HG03025 (cell line): ENCODE data around the gene CD9.
"Not testable (repeated sequence)": the region's sequence is repeated elsewhere in the genome, so short reads cannot be mapped to it uniquely, and the experiment has no call there.

ENCODE experiments used
- ATAC-seq: cut with Tn5 transposase; IDR thresholded peaks from one replicate; pipeline ENCODE4 v1.9.1; 2021; ENCODE audit warnings: mild to moderate bottlenecking, moderate library complexity; ENCODE audit not compliant: unreplicated experiment, low FRiP score

Gene CD9, protein sequence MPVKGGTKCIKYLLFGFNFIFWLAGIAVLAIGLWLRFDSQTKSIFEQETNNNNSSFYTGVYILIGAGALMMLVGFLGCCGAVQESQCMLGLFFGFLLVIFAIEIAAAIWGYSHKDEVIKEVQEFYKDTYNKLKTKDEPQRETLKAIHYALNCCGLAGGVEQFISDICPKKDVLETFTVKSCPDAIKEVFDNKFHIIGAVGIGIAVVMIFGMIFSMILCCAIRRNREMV

DNA sequence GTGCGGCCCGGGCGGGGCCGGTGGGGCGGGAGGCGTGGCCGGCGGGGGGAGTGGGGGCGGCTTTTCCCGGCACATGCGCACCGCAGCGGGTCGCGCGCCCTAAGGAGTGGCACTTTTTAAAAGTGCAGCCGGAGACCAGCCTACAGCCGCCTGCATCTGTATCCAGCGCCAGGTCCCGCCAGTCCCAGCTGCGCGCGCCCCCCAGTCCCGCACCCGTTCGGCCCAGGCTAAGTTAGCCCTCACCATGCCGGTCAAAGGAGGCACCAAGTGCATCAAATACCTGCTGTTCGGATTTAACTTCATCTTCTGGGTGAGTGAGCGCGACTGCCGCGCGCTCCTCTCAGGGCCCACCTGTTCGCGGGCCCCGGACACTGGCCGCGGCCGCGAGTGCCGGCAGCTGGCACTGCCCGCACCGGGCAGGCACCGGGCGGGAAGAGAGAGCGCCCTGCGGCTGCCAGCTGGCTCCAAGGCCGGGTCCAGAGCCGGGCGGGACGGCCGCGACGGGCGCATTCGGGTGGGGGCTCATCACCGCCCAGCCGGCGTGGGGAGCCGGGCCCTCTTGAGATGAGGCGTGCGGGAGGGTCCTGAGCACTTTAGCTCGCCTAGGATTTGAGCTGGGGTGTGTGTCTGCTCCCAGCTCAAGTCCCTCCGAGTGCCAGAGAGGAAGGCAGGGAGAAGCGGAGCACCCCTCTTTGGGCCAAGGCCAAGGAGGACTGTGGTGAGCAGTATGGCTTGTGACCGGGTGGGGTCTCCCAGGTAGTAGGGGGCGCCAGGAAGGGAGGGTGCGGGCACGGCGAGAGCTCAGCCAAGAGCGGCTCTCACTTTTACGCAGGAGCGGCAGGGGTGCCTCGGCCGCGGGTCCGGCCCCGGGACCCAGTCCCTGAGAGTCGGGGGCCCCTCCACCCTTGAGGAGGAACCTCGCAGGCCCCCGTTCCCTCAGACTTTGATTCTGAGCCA, at the start of gene CD9:
CD9 (plus strand) TSS at position 145 of the 957 bp plus-strand sequence; CDS start at position 245, 100 bp downstream.
- ATAC-seq, result no peak

DNA sequence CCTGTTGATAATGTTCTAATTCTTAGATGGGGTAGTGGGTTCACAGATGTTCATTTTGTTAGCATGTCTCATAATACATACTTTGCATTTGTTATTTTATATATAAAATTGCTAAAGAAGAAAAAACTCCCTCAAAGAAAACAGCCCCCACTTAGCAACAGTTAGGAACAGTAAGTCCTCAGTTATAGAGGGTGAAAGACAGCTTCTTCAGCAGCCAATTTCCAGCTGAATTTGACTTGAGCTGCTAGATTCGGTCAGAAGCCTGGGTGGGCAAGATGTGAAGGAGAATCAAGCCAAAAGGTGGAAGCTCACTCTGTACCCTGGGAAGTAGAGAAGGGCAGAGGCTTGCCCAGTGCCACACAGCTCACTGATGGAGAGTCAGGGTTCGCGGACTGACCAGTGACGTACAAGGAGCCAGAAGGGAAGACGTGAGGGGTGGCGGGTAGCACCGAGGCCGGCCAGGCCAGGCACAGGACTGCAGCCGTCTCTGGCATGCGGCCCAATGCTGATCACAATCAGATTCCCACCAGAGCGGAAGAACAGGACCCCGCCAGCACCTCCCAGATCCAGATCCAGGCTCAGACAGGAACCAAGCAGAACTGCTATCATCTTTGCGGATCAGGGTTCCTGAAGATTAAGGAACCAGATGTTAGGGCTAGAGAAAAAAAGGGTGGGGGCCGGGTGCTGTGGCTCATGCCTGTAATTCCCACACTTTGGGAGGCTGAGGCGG, 45.3 kb upstream of the CD9 start:
- ATAC-seq, result no peak

DNA sequence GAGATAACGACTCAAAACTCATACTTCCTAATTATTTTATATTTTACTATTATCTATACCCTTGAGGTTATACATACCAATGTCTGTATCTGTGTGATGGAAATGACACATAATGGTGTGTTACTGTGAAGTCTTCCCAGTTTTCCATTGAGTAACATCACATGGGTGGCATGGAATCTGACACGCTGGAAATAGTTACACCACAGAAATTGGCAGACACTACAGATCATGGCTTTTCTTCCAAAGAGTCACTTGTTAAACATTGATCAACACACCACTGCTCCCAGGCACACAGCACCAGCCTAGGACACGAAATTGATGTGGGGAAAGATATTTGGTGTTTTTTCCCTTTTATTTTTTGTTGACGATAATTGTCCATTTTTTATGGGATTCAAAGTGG, 42.7 kb upstream of the CD9 start:
- no peak for ATAC-seq

DNA sequence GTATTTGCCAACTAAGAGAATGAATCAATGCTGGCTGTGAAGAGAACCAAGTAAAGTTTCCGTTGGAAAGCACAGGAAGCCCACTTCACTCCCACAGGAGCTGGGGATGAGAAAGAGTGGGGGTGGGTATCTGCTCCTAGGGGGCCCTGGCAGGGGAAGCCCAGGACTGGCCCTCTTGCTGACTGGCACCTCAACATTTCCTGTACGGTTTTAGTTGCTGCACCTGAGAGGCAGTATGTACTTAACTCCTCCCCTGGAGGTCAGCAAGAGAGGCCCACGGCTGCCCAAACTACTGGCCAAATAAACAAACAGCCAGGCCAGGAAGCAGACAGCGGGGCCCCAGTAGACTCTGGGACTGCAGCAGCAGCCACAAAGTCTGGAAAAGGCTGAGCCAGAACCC, 41.9 kb upstream of the CD9 start:
- no peak for ATAC-seq

DNA sequence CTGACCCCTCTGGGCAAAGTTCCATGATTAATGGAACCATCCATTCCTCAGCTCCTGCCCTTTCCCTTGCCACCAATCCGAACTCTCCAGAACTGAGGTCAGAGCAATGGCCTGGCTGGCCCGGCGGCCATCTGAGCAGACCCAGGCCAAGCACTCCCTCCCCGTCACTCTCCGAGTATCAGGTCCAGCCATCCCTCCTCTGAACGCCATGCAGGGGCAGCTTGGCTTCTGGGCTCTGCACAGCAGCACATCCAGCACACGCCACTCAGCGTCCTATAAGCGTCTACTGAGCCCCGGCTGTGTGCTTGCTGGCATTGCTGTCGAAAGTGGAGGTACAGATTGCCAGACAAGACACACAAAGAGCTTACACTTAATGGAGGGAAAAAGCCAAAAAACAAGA, 41.5 kb upstream of the CD9 start:
- ATAC-seq, result no peak

DNA sequence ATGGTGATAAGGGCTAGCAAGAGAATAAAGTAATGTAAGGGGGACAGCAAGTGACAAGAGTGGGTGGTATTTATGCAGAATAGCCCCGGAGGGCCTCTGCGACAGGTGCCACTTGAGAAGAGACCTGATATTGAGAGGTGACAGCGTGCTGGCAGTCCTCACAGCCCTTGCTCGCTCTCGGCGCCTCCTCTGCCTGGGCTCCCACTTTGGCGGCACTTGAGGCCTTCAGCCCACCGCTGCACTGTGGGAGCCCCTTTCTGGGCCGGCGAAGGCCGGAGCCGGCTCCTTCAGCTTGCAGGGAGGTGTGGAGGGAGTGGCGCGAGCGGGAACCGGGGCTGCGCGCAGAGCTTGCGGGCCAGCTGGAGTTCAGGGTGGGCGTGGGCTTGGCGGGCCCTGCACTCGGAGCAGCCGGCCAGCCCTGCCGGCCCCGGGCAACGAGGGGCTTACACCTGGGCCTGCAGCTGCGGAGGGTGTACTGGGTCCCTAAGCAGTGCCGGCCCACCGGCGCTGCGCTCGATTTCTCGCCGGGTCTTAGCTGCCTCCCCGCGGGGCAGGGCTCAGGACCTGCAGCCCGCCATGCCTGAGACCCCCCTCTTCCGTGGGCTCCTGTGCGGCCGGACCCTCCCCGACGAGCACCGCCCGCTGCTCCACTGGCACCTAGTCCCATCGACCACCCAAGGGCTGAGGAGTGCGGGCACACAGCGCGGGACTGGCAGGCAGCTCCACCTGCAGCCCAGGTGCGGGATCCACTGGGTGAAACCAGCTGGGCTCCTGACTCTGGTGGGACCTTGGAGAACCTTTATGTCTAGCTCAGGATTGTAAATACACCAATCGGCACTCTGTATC, 40.8 kb upstream of the CD9 start:
- ATAC-seq, result not testable (repeated sequence)

DNA sequence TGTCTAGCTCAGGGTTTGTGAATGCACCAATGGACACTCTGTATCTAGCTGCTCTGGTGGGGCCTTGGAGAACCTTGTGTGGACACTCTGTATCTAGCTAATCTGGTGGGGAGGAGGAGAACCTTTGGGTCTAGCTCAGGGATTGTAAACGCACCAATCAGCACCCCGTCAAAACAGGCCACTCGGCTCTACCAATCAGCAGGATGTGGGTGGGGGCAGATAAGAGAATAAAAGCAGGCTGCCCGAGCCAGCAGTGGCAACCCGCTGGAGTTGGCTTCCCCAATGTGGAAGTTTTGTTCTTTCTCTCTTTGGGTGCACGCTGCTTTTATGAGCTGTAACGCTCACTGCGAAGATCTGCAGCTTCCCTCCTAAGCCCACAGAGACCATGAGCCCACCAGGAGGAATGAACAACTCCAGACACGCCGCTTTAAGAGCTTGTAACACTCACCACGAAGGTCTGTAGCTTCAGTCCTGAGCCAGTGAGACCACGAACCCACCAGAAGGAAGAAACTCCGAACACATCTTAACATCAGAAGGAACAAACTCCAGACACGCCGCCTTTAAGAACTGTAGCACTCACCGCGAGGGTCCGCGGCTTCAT, 40.1 kb upstream of the CD9 start:
- ATAC-seq, result not testable (repeated sequence)

DNA sequence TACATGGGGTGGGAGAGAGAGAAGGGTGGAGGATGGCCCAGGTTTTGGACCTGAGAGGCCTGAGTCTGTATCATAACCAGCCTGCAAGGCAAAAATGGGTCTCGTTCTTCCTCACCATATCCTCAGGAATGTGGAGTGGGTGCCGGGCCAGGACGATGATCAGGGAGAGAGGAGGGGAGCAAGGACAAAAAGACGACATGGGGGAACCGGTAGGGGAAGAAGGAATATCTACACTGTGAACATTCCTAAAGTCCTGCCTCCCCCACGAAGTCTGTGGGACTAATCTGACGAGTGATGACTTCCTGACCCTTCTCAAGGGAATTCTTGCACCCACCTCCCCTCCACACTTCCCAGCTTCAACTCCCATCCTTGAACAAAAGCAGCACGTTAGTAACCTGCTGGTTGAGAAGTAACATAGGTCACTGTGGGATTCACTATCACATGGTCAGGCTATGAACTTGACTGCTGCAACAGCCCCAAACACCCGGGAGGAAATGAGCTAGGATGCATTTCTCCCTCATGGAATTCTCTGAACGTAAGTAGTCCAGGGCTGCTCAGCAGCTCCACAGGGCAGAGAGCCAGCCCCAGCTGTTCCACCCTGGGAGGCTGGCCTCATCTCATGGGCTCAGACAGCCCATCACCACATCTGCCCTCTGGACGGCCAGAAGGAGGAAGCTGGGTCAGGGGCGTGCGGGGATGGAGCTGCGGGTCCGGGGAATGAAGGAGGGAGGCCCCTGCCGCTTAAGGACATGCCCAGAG, 38.9 kb upstream of the CD9 start:
- no peak for ATAC-seq

DNA sequence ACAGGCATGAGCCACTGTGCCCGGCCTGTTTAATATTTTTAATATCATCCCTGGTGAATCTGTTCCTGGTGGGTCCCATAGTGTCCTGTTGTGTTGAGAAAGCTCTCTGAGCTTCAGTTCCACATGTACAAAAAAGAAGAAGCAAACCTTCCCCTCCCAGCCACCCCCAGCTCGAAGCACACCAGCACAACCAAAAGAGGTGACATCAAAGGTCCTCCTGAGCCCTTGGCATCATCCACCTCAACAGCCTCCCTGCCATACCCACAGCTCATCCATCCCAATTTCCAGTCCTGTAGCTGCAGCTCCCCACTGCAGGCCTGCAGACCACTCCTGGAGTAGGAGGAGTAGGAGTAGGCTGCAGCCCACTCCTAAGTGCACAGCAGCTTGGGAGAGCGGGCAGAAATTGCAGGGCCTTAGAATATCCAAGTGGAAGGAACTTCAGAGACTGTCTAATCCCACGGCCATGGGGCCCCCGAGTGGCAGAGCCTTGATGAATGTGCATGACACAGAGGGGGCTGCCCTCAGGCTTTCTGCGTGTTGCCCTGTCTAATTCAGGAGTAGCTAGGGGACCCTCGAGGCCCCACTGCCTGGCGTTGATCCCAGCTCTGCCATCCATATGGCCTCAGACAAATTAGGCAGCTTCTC, 36.7 kb upstream of the CD9 start:
- ATAC-seq, result no peak

DNA sequence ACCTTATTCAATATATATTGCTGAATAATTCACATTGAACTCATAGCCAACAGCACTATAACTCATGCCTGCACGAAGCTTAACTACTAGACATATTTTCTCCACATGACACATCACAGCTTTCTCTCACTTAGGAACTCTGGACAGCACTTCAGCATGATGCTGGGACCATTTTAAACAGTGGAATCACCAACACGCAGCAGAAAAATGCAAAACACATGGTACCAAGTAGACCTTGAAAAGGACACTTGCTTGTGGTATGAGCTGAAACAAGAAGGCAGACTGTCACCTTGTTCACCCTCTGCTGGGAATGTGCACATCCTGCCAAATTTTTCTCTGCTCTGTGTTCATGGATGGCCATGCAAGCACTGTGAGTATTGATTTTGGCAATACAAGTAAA, 34.8 kb upstream of the CD9 start:
- ATAC-seq, result no peak

DNA sequence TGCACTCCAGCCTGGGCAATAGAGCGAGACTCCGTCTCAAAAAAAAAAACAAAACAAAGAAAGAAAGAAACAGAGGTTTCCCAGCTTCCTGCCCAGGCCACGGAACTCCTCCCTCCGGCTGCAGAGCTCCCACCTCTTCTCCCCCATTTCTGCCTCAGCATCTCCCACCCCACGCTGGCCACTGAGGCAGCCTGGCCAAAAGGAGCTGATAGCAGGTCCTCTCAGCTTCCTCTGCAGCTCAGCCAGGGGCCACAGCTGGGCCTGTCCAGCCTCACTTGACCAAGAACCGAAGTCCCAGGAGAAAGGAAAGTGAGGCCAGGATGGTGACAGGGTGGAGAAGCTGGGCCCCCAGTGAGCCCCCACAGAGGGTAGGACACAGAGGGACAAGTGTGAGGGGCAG, 33.4 kb upstream of the CD9 start:
- no peak for ATAC-seq

DNA sequence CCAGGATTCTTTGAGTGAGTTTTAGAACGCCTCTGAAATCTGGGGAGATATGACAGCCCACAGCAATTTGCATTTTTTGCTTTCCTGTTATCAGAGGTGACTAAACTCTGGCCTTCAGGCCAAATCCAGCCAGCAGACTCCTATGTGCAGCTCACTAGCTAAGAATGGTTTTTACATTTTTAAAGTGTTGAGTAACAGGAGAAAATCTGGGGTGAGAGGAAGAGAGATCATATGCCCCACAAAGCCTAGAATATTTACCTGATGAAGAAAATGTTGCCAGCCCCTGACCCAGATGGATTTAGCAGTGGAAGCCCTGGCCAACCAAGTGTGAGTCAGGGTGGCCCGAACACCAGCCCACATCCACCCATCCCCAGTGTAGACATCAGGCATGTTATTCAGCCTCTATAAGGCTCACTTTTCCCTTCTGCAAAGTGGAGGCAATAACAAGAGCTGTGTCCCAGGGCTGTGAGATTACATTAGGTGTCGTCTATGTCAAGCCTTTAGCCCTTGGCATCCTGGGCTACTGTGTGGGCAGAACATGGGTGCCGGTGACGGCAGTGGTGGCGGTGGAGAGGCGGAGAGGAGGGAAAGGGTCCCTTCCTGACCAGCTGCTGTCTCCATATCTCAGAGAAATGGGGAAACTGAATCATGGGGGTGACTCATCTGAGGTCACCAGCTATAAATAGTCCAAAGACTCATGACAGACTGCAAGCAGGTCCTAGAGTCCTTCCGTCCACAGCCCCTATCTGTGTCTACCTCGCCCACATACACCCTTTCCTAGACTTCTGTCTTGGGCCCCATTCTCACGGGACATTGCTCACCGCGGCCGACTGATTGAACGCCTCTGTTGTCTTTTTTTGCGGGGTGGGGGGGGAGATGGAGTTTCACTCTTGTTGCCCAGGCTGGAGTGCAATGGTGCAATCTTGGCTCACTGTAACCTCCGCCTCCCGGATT, 32.6 kb upstream of the CD9 start:
- ATAC-seq, result peak; percentile 53

DNA sequence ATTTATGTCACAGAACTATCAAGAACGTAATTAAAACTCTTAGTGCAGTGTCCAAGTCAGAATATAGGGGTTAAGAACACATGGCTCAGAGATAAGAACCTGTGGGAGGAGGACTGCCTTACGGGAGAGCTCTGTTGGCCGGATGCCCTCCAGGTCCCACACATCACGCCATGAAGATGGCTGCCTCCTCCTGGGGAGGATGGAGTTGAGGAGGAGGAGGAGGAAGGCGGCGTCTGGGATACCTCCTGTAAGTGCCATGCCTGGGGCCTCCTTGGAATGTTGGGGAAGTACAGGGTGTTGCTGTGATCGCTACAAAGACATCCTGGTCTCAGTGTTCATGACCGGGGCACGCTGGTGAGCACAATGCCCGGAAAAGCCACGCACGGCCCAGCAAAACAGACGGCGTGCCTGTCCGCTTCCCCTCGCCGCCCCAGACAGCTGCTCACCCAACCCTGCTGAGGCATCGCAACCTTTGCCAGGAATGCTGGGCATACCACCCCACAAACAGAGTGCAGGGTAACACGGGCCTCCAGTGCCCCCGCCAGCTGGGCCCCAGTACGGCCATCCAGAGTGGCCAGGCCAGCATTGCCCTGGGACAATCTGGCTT, 28.7 kb upstream of the CD9 start:
- ATAC-seq, result no peak

DNA sequence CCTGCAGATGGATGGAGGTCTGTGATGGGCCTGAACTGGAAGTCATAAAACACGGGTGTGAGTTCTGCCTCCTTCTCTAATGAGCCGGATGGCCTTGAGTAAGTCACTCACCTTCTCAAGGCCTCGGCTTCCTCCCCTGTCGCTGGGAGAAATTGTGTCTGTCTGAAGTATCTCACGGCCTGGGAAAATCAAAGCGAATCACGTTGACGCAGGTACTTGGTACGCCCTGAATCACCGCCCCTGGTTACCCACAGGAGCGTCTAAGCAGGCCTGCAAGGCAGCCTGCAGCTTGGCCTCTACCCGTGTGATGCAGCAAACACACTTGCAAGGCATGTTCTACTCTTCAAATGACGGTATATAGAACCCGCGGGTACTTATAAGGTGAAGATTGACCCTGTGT, 28.1 kb upstream of the CD9 start:
- no peak for ATAC-seq

DNA sequence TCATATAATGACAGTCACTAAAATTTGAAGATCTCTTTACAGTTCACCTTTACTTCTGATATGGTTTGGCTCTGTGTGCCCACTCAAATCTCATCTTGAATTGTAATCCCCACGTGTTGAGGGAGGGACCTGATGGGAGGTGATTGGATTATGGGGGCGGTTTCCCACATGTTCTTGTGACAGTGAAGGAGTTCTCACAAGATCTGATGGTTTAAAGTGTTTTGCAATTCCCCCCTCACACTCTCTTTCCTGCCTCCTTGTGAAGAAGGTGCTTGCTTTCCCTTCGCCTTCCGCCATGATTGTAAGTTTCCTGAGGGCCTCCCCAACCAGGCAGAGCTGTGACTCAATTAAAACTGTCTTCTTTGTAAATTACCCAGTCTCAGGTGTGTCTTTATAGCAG, 27.3 kb upstream of the CD9 start:
- no peak for ATAC-seq

DNA sequence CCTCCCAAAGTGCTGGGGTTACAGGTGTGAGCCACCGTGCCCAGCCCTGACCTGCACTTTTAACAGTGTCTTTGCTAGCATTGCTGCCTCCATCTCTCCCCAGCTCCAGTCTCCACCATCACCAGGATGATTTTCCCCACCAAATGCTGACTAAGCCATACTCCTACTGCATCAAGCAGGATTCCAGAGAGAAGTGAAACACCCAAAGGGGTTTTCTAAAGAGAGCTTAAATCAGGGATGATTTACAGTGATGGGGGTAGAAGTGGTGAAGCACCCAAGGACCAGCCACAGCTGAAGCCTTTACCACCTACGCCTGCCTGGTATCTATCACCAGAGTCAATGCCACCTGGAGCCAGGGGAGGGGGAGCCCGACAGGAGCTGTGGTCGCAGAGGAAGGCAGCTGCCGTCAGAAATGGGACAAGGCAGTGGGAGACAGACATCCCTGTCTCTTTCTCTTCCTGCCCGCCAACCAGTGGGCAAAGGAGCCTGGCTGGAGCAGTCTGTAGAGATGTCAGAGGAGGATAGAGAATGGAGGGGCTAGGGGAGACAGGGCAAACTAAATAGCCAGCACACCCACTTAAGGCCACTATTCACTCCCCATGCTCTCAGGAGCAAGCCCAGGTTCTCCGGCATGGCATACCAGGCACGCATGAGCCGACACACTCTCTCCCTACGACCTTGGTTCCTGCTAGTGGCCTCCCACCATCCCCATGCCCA, 22.4 kb upstream of the CD9 start:
- ATAC-seq, result no peak
